Measurements from ENCODE around the gene THUMPD3. TPM values are rescaled to one million over a fixed set of nuclear protein-coding genes. Genes with fewer than 3 reads are reported as not detected.

Gene THUMPD3
- total and polyA plus RNA-seq, 2 of the 4 experiments (the other 2 are of a cell fraction): 28.2 to 43.9 TPM

- peak overlapping the region; percentile 70 for H3K4me2 ChIP-seq (ENCODE audit: low read depth, low read length)
- peaks cover 12% of the 10 kb centered on the region for H3K36me3 ChIP-seq (ENCODE audit: control insufficient read depth, insufficient read depth, low read length)
- ATAC-seq (ENCODE audit: low read depth): peak; percentile 50
- dilution Hi-C loops (cut with HindIII; ENCODE audit: low sequenced_read_pairs, unreplicated experiment): no loop called here
- peak overlapping the region; percentile 2; the same call in 1 of the 2 replicates for H3K18ac ChIP-seq (ENCODE audit: low read depth, low read length)
- H4K20me1 ChIP-seq (ENCODE audit: insufficient read depth, low read length): peaks cover 88% of the 10 kb centered on the region
- H3K4me3 ChIP-seq (ENCODE audit: insufficient read depth, low read depth, low read length): peak overlapping the region; percentile 74
- H4K8ac ChIP-seq (ENCODE audit: low read depth in 2 of 2, low read length in 2 of 2): peak overlapping the region; percentile 40 to 90; a peak in 2 of 4 replicates
- POLR2A ChIA-PET (ENCODE audit: unreplicated experiment): interaction anchor here (0.6 to 1.6 kb wide), 5 partner anchors 18 to 91 kb away, joined by 3 to 6 read pairs (median 3); no protein-coding TSS in a partner anchor
- DNase-seq: peak; percentile 96
- no peak overlapping the region for H2BK15ac ChIP-seq (ENCODE audit: low read depth, low read length)
- no peak overlapping the region for H2BK20ac ChIP-seq (ENCODE audit: low read depth, low read length)
- H3K4ac ChIP-seq (ENCODE audit: low read depth, low read length): peak overlapping the region; percentile 89
- H2BK5ac ChIP-seq (ENCODE audit: low read depth, low read length, poor library complexity, severe bottlenecking): peak overlapping the region; percentile 96
- peaks cover 0 to 15% of the 10 kb centered on the region in 2 experiments; a peak in 1 of 4 replicates for H3K79me1 ChIP-seq (ENCODE audit: low read depth in 1 of 2, low read length in 2 of 2)
- no peaks in the 10 kb centered on the region for H3K27me3 ChIP-seq (ENCODE audit: control insufficient read depth, insufficient read depth, low read length)
- H4K5ac ChIP-seq (ENCODE audit: low read depth, low read length): peak overlapping the region; percentile 8
- H3K14ac ChIP-seq (replicated peaks; ENCODE audit: low read depth, low read length): peak overlapping the region; percentile 86
- in situ Hi-C loops (cut with MboI; ENCODE audit: low sequenced_read_pairs): no loop called here
- peak overlapping the region; percentile 99 for H2AK9ac ChIP-seq (replicated peaks; ENCODE audit: low read depth, low read length, poor library complexity)
- TF ChIP-seq BHLHE40 (IDR thresholded peaks at IDR 0.05; ENCODE audit: low read depth, low read length) (peak; percentile 74; the same call in 1 of the 2 replicates), CEBPB (IDR thresholded peaks at IDR 0.05; ENCODE audit: low read depth, low read length) (peak; percentile 88), RCOR1 (IDR thresholded peaks at IDR 0.05; ENCODE audit: insufficient replicate concordance, low read length) (no peak), MXI1 (IDR thresholded peaks at IDR 0.05; ENCODE audit: borderline replicate concordance, low read depth, low read length) (0 out of 2 replicates have a peak, but pooled peaks have one; percentile 44)
- H2BK120ac ChIP-seq (ENCODE audit: low read depth, low read length): peak overlapping the region; percentile 23; the same call in 1 of the 2 replicates
- no TSS peak for BruUV-seq (replicated peaks)
- H3K4me1 ChIP-seq (ENCODE audit: control insufficient read depth, insufficient read depth, low read length): peaks cover 4% of the 10 kb centered on the region; the same call in 1 of the 2 replicates
- peak overlapping the region; percentile 87 for H3K9ac ChIP-seq (ENCODE audit: low read depth, low read length)
- H4K91ac ChIP-seq (ENCODE audit: insufficient read depth, low read depth, low read length): peak overlapping the region; percentile 80
- CTCF ChIA-PET: no interaction called here
- H3K56ac ChIP-seq (ENCODE audit: extremely low read depth, insufficient read depth, low read length): peak overlapping the region; percentile 89
- H2AFZ ChIP-seq (replicated peaks; ENCODE audit: low read length, poor library complexity): peak overlapping the region; percentile 82
- intact Hi-C loops (cut with micrococcal nuclease): loop anchor here (5.0 kb wide), 1 partner anchor 41 kb away; no protein-coding TSS in a partner anchor
- no peaks in the 10 kb centered on the region for H3K9me1 ChIP-seq (ENCODE audit: insufficient read depth, low read length)
- no peaks in the 10 kb centered on the region for H3K9me3 ChIP-seq (ENCODE audit: control insufficient read depth, insufficient read depth, low read length)
- H2AK5ac ChIP-seq (ENCODE audit: low read depth, low read length): peak overlapping the region; percentile 79
- 5% methylated on average over 15 of the region's 25 CpGs; no CpG with 5 or more reads in 1 of the 2 experiments for WGBS, 2 experiments (ENCODE audit: extremely low coverage in 2 of 2, insufficient read length in 1 of 2)
- peak overlapping the region; percentile 91; the same call in 1 of the 2 replicates for H3K23ac ChIP-seq (ENCODE audit: low read depth, low read length)
- H3K27ac ChIP-seq (ENCODE audit: insufficient read depth, low read length): peak overlapping the region; percentile 96
Measured at GRCh38 chr3:9396301-9396631, 33.4 kb downstream of the THUMPD3 start.

All from IMR-90 (cell line).